ENCODE measurements around the gene CSK. TPM values are rescaled to one million over a fixed set of nuclear protein-coding genes. Genes with fewer than 3 reads are reported as not detected.

The CSK gene
- total and polyA plus RNA-seq, 2 of the 8 experiments (the other 6 are each of a cell fraction or from before 2014, with no cell fraction given) = 13.7 to 50.2 TPM

- no peak for TF ChIP-seq MAX (IDR thresholded peaks at IDR 0.05)
- no peak for TF ChIP-seq ASH2L (IDR thresholded peaks at IDR 0.05; ENCODE audit: low read length)
- no peak for TF ChIP-seq SAP30 (IDR thresholded peaks at IDR 0.05; ENCODE audit: insufficient read depth, insufficient replicate concordance, low read length)
- TF ChIP-seq EZH2 (IDR thresholded peaks at IDR 0.05; ENCODE audit: low read depth, low read length, severe bottlenecking) = no peak
- no peak for TF ChIP-seq KDM5A (IDR thresholded peaks at IDR 0.05; ENCODE audit: low read length)
- TF ChIP-seq MAFK (IDR thresholded peaks at IDR 0.05; ENCODE audit: low read depth, low read length) = no peak
- no peak for TF ChIP-seq USF2 (IDR thresholded peaks at IDR 0.05; ENCODE audit: low read length)
- no peak for TF ChIP-seq GABPA (IDR thresholded peaks at IDR 0.05; ENCODE audit: borderline replicate concordance, insufficient read depth, low read length)
- TF ChIP-seq E2F6 (IDR thresholded peaks at IDR 0.05) = no peak
These were observed 4.8 kb upstream of the CSK start (continued) for GRCh38 chr15:74776821-74777768.
